Measurements from ENCODE around the gene CRIM1.
"Not testable (repeated sequence)": the region's sequence is repeated elsewhere in the genome, so short reads cannot be mapped to it uniquely, and the experiment has no call there.

The CRIM1 gene, protein sequence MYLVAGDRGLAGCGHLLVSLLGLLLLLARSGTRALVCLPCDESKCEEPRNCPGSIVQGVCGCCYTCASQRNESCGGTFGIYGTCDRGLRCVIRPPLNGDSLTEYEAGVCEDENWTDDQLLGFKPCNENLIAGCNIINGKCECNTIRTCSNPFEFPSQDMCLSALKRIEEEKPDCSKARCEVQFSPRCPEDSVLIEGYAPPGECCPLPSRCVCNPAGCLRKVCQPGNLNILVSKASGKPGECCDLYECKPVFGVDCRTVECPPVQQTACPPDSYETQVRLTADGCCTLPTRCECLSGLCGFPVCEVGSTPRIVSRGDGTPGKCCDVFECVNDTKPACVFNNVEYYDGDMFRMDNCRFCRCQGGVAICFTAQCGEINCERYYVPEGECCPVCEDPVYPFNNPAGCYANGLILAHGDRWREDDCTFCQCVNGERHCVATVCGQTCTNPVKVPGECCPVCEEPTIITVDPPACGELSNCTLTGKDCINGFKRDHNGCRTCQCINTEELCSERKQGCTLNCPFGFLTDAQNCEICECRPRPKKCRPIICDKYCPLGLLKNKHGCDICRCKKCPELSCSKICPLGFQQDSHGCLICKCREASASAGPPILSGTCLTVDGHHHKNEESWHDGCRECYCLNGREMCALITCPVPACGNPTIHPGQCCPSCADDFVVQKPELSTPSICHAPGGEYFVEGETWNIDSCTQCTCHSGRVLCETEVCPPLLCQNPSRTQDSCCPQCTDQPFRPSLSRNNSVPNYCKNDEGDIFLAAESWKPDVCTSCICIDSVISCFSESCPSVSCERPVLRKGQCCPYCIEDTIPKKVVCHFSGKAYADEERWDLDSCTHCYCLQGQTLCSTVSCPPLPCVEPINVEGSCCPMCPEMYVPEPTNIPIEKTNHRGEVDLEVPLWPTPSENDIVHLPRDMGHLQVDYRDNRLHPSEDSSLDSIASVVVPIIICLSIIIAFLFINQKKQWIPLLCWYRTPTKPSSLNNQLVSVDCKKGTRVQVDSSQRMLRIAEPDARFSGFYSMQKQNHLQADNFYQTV

DNA sequence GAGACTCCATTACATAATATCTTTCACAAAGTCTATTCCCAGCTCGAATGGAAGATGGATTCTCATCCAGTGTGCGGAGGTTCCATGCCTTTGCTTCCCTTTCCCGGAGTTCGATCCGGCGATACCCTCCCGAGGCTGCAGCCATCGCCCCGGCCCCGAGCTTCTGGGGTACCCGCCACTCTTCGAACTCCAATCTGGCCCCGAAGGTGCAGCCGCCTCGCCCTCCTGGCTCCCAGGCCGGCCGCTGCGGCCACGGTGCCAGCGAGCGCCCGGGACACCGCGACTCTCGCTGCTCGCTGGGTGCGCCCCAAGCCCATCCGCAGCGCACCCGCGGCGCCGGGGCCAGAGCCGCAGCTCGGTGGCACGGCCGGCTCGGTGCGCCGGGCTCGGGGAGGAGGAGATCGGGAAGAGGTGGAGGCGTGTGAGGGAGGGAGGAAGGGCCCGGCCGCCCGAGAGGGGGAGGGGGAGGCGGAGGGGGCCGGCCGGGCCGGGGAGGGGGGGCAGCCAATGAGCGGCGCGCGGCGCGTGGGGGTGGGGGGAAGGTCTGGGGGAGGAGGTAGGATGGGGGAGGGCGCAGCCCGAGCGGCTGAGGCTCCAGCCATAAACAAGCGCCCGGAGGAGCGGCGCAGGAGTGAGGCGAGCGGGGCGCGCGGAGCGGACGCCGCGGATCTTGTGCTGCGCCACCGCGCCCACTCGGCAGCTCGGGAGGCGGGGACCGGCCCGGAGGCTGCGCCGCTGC is at the start of gene CRIM1:
Gene CRIM1 (plus strand): TSS at position 628 of the 739 bp plus-strand sequence. CDS start 515 bp downstream, outside the sequence.
- peak; percentile 55 to 61 for DNase-seq

DNA sequence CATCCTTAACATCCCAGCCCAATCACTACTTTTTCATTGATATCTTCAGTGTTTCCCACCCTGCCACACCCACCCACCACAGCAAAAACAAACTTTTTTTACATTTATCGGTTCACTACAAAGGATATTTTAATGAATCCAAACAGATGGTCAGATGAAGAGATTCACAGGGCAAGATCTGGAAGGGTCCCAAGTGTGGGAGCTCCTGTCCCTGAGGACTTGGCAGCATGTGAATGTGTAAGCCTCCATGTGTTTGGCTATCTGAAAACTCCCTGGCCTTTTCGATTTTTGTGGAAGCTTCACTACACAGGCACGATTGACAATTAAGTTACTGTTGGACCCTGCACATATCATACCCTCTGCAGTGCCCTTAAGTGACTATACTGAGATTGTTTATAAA is 48.1 kb upstream of the CRIM1 start:
- no peak for DNase-seq

DNA sequence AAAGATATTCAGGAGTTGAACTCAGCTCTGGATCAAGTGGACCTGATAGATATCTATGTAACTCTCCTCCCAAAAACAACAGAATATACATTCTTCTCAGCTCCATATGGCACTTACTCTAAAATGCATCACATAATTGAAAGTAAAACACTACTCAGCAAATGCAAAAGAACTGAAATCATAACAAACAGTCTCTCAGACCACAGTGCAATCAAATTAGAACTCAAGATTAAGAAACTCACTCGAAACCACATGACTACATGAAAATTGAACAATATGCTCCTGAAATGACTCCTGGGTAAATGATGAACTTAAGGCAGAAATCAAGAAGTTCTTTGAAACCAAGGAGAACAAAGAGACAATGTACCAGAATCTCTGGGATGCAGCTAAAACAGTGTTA is 45.1 kb upstream of the CRIM1 start:
- DNase-seq, result not testable (repeated sequence)

DNA sequence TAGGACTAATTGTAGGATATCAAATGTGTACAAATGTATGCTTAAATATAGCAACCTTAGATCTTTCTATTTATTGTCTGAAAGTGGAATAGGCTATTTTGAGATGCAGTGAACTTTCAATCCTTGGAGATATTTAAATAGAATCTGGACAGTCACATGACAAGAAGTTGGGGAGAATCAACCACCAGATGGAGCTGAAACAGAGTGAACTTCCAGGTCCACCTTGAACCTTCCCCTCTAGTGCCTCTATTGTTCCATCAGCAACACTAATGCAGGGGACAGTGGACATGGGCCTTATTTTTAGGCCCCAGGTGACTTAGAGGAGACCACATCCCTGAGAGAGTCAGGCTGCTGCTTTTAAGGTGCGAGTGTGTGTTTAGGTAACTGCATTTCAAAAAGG is 37.0 kb upstream of the CRIM1 start:
- DNase-seq, result no peak

DNA sequence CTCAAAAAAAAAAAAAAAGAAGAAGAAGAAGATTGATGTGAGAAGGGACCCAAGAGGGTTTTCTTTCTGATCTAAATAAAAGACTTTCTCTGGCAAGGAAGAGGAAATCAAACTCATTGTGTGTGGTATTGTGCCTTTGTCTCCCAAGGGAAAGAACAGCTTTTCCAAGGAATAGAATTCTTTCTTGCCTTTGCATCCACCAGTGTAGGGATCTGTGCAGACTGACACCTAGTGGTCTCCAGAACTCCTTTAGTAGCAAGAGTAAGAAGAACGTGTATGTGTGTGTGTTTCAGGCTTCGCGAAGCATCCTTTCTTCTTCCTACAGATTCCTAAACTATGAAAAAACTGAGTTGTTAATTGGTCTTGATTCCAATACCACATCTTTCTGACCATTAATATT is 33.5 kb upstream of the CRIM1 start:
- DNase-seq, result no peak

DNA sequence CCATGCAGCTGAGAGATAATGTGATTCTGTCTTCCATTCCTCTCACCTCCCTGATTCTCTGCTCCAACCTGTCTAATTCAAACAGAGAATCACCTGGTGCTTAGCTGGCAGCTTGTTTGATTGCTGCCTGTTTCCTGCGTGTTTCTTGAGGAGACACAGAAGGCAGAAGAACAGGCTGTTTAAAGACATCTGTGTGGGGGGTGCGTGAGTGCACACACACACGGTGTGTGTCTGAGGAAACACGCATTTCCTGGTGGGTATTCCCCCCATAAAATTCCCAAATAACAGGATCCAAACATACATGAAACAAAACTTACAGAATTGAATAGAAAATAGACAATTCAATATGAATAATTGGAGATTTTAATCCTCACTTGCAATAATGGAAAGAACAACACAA is 29.3 kb upstream of the CRIM1 start:
- no peak for DNase-seq

DNA sequence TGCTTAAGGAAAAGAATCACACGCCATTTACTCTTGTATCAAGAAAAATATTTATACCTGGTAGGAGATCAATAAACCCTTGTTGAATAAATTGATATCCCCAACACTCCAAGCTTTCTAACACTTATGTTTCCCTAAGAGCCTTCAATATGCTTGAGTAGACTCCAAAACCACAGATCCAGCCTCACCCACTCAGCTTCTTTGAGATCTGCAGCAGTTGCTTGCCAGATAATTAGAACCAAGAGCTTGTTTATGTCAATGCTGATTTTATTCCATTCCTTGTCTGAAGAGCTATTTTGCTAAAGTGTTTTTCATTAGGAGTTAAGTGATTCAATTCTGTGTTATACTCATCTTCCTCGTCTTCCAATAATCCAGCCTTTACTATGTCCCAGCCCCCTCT is 26.3 kb upstream of the CRIM1 start:
- DNase-seq, result no peak

DNA sequence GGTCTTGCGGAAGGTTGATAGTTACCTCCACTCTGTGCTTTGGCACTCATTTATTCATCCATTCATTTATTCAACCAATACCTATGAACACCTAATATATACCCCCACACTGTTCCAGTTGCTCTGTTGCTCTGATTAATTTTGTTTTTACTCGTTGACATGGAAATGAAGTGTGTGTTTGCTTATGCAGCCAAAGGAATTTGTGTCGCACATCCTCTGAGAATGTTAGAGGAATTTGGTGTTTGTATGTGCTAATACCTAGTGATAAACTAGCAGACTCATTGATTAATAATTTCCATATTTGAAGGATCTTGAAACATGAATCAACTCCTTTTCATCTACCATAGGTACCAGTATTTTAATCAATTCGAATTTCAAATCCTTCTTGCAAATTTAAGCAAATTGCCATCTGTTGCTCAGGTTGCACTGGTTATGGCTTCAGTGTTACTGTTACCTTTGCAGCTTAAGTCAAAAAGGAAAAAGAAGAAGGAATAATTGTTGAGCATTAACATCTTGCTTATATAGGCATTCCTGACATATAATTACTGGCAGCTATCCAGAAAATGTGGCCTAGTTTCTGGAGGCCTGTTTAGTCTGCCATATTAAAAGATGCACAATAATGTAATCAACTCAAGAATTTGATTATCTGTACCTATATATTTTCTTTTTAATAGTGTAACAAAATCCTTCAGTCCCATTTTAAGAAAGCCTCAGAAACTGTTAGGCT is 25.7 kb upstream of the CRIM1 start:
- no peak for DNase-seq

DNA sequence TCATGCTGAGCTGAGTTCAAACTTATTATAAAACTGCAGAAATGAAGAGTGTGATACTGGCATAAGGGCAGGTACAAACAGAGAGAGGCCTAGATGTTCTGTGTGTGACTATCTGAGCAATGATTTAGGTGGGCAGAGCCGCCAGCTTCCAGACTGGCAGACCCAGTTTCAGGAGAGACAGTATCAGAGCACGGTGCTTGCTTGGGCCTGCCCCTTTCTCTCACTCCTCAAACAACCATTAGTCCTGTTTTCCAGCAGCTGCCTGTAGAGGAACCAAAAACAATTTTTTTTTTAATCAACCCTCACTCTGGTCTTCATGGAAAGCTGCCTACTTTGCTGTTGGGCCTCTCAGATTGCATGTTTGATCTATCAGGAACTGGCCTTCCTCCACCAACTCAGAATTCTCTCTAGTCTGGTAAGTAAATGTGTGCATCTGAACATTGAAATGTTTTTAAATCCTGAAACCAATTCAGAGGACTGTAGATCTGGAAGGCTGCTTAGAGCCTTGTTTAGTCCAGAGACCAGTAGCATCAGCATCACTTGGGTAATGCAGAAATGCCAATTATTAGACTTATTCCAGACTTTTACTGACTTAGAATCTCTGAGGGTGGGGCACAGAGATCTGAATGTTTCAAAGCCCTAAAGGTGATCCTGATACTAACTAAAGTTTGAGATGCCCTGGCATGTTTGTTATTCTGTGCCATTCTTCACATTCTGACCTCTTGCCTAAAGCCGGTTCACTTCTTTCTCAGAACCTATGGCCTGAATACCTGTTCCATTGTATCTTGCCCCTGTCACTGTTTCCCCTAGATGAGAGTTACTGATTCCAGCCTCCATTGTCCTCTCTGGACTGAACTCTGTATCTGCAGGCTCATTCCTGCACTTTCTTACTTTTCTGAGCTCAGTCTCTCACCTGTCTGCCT is 24.8 kb upstream of the CRIM1 start:
- no peak for DNase-seq

DNA sequence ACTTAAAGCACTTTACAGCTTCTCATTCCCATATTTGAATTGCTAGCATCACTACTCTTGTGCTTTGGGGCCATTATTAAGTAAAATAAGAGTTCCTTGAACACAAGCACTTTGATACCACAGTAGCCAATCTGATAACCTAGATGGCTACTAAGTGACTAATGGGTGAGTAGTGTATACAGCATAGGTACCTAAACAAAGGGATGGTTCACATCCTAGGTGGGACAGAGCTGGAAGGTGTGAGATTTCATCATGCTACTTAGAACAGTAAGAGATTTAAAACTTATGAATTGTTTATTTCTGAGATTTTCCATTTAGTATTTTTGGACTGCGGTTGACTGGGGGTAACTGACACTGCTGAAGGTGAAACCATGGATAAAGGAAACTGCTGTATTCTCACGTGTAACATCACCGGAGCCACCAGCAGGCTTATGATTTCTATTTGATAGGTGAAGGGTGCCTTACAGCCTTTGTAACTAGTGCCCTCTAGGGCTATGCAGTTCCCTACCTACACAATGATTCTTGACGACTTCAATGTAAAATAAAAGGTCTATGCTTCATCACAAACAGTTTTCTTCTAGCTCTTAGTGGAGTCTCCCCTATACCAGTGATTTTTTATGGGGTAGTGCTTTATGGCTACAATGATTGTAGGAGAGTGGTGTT is 22.1 kb upstream of the CRIM1 start:
- DNase-seq, result no peak

DNA sequence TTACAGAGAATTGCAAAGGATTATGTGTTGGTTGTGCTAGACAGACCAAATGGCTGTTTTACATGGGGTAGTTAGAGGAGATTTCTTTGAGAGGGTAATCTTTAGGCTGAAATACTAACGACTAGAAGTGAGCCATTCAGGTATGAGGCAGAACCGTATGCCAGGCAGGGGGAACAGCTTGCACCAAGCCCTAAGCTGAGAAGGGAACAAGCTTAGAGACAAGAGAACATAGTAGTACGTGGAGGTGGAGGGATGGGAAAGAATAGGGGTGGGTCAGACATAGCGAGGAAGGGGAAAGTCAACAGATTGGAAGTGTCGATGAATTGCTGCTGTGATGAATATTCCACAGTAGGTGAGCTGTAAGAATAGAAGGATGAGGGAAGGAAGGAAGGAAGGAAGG is 20.0 kb upstream of the CRIM1 start:
- no peak for DNase-seq

DNA sequence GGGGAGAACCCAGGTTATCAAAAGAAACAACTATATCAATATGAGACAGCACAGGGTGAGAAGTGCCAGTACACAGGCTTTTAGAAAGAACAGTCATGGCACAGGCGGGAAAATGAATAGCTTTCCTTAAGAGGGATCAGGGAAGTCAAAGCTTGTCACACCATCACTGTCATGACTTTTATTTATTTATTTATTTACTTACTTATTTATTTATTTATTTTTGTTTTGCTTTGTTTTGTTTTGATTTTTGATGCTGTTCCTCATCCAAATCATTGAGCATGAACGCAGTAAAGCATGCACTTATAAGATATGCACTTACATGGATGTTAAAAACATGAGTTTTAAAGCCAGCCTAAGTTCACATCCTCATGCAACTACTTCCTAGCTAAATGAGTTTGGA is 19.3 kb upstream of the CRIM1 start:
- DNase-seq, result no peak

DNA sequence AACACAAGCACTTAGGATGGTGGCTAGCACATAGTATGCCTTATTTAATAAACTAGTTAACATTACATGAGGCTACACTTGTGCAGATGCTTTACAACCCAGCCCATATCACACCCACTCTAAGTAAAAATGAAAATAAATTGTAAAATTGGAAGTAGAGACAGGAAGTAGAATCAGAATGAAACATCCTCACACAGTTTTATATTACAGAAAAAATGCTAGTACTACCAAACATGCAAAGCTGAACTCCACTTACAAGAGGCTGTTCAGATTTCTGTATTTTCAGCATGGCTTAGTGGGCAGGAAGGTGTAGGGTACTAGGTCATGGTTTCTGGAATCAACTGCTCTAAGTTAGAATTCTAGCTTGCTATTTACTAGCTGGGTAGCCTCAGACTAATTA is 18.2 kb upstream of the CRIM1 start:
- DNase-seq, result no peak

DNA sequence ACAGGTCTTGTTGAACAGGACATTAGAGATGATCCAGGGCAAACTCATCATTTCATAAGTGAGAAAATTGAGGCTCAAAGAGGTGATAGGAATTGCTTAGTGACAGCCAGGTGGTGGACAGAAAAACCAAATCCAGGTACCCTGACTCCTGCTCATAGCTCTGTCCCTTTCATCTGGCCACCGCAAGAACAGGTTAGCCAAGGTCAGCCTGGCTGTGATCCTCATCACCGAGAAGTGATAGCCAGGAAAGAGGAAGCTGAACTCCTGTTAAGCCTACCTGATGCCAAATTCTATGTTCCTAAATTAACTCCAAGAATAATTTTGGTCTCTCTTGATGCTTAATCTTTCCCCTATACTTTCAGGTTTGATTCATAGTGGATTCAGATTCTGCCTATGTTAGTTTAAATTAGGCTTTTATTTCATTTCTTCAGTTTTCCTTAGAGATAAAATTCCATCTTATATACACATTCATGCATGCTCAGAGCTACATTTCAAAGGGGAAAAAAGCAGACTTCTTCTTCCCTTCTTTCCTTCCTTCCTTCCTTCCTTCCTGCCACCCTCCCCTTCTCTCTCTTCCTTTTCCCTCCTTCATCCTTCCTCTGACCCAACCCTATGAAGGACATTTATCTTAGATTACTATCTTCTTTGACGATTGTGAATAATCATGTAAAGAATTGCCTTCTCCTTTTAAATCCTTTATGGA is 17.3 kb upstream of the CRIM1 start:
- no peak for DNase-seq

DNA sequence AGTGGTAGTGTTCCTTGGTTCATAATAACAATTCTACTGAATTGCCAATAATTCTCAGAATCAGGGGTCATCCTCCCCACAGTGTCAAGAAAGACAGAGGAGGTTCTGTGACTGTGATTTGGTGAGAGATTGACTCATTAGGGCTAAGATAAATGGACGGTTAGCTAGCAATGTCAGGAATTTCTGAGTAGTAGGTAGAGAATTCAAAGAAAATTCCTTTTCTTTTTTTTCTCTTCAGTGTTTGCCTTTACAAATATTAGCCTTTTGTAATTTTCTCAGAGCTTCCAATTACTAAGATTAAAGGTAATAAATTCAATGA is 16.8 kb upstream of the CRIM1 start:
- no peak for DNase-seq

DNA sequence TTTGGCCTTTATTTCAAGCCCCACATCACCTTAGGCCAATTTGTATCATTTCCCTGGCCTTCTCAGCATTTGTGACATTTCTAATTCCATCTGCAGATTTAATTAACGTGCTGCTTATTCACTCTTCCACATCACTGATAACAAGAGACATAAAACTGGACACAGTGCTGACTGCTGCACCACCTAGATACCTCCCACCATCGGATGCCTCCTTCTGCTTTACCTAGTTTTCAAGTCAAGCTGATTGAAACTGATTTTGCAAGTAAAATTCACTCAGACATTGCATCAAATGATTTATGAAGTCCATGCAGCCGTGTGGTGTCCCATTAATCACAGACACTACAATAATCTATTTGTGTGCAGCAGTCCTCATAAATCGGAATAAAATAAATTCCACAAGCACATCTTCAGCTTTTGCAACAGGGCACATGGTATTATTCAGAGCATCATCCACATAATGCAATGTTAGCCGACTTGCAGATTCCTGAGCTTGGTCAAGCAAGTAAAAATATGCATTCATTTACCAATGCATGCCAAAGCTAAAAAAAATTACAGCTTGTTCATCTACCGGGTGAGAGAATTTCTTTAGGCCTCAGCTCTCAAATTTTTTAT is 15.9 kb upstream of the CRIM1 start:
- DNase-seq, result no peak

DNA sequence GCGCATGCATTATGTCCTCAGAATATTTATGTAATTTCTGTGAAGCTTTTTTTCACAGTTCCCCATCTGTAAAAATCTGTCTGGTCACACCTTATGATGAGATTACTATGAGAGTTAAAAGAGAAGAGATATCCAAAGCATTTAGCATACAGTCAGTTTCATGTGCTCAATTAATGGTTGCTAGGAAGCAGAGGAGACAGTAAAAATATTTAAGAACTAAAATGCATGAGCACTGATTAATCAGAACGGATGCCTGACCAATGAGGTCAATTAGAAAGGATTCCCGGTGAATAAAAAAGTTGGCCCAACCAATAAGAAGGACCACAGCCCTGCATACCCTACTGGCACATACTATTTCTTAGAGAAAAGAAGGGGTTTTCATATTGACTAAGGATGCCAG is 12.0 kb upstream of the CRIM1 start:
- no peak for DNase-seq

DNA sequence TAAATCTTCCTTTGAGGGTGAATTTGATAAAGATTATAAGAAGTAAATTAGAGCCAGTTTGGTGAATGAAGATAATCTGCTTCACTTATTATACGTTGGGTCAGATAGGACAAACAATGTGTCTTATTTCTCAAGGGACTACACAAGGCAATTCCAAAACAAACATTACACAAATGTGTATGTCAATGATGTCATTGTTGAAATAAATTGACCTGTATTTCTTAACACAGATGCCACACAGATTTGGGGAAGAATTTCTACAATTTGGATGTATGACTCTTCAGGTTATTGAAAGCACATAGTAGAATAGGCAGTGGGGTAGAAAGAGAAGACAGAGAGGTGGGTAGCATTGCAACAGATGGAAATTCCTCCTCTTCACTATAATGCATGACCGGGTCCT is 6.9 kb upstream of the CRIM1 start:
- no peak for DNase-seq

DNA sequence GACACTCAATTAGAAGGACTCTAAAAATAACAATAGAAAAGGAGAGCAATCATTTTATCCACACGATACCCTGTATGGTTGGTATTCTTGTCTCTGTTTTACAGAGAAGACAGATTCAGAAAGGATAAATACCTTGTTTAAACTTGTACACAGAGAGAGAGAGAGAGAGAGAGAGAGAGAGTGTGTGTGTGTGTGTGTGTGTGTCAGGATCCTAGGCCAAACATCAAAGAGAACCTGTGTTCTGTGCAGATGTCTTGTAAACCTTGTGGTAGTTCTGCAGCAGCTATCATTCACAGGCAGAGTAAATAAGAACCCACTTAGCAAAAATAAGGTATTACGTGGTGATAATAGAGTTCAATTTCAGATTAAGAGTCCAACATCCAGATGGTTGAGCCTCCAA is 4.3 kb upstream of the CRIM1 start:
- DNase-seq, result no peak
